GM12878 (cell line): Measurements from ENCODE around the gene LARGE1. TPM values are rescaled to one million over a fixed set of nuclear protein-coding genes. Genes with fewer than 3 reads are reported as not detected.

Experiments
- ATAC-seq: fragments of 200-7000 bp; cut with Tn5 transposase; 3 replicates; pipeline ENCODE4 v1.9.1; 2020; ENCODE audit warnings: mild to moderate bottlenecking, moderate library complexity
- BruUV-seq: library from RNA; stranded (reverse); fragments of 400-500 nt; replicated peaks from 2 replicates; lab custom pipeline; 2021; lab: Mats Ljungman, UMichigan
- CTCF ChIA-PET: fragments of 300-600 bp; sonication (Branson Sonifier 250); formaldehyde crosslinking; extraction: SDS; loops from one replicate; lab custom pipeline; 2021; ENCODE audit warnings: inconsistent platforms; lab: Yijun Ruan, JAX
- POLR2A ChIA-PET: fragments of 350-600 bp; formaldehyde crosslinking; extraction: SDS; loops from one replicate; lab custom pipeline; 2021; ENCODE audit warnings: inconsistent platforms; lab: Charles Lee
- RAD21 ChIA-PET: fragments of 300-600 bp; sonication (Branson Sonifier 250); formaldehyde crosslinking; loops from one replicate; lab custom pipeline; 2023; ENCODE audit warnings: antibody characterized with exemption; ENCODE audit not compliant: unreplicated experiment; lab: Charles Lee
- SMC1A ChIA-PET: fragments of 300-600 bp; sonication (Branson Sonifier 250); formaldehyde crosslinking; loops from one replicate; lab custom pipeline; 2023; ENCODE audit not compliant: unreplicated experiment, uncharacterized antibody; lab: Charles Lee
- DNase-seq: peaks from one replicate; pipeline ENCODE4 v3.0.0-alpha.2; 2011; ENCODE audit warnings: low read depth, low spot score
- FAIRE-seq: peaks from 3 replicates; lab custom pipeline; 2011; peaks lifted over from hg19 to GRCh38; lab: Jason Lieb, UNC
- H2AFZ ChIP-seq: 2 replicates; pipeline ENCODE4 v1.6.0; 2011; ENCODE audit warnings: low read depth, low read length, control low read depth; ENCODE audit not compliant: control insufficient read depth
- H3K27ac ChIP-seq: 2 replicates; pipeline ENCODE4 v1.5.1; 2011; ENCODE audit warnings: control low read depth; ENCODE audit not compliant: control insufficient read depth, insufficient read depth
- H3K27me3 ChIP-seq, 2 experiments: replicated peaks in 1 of 2; 2 replicates each; pipeline versions ENCODE4 v1.6.0 to v1.6.1; 2011; ENCODE audit warnings: low read length in 1 of 2; ENCODE audit not compliant: control insufficient read depth in 2 of 2, insufficient read depth in 2 of 2
- H3K36me3 ChIP-seq, 2 experiments: 2 replicates each; pipeline ENCODE4 v1.5.1; 2011; ENCODE audit warnings: low read length in 1 of 2; ENCODE audit not compliant: control insufficient read depth in 2 of 2, insufficient read depth in 2 of 2
- H3K4me1 ChIP-seq: 2 replicates; pipeline ENCODE4 v1.6.1; 2011; ENCODE audit warnings: mild to moderate bottlenecking, low read length, moderate library complexity, mixed read lengths; ENCODE audit not compliant: control insufficient read depth, insufficient read depth
- H3K4me2 ChIP-seq: 2 replicates; pipeline ENCODE4 v1.6.0; 2011; ENCODE audit warnings: control low read depth; ENCODE audit not compliant: control insufficient read depth, insufficient read depth
- H3K4me3 ChIP-seq: fragments of 200-600 bp; sonication (generic); 2 replicates; pipeline ENCODE4 v1.5.1; 2016
- H3K79me2 ChIP-seq: 2 replicates; pipeline ENCODE4 v1.6.0; 2011; ENCODE audit warnings: low read length; ENCODE audit not compliant: control insufficient read depth, insufficient read depth
- H3K9ac ChIP-seq: 2 replicates; pipeline ENCODE4 v1.8.0; 2011; ENCODE audit warnings: low read length, control low read depth, mixed read lengths; ENCODE audit not compliant: control insufficient read depth, insufficient read depth
- H3K9me3 ChIP-seq: replicated peaks from 3 replicates; pipeline ENCODE4 v1.5.1; 2011; ENCODE audit warnings: mild to moderate bottlenecking, low read length; ENCODE audit not compliant: control insufficient read depth, insufficient read depth
- H4K20me1 ChIP-seq: 2 replicates; pipeline ENCODE4 v1.6.0; 2011; ENCODE audit not compliant: control insufficient read depth, insufficient read depth
- CBX5 ChIP-seq: sonication (generic); IDR thresholded peaks from 2 replicates; pipeline ENCODE4 v1.6.1; 2016; ENCODE audit warnings: low read depth, moderate library complexity, mild to moderate bottlenecking, inconsistent platforms
- CEBPB ChIP-seq, 2 experiments: fragments of 150-350 bp in 1 of 2; IDR thresholded peaks; 2 replicates each; pipeline ENCODE4 v1.6.1; 2012 to 2014; ENCODE audit warnings: low read depth in 2 of 2, low read length in 2 of 2, borderline replicate concordance in 1 of 2, inconsistent platforms in 1 of 2
- EED ChIP-seq: sonication (generic); IDR thresholded peaks from 2 replicates; pipeline ENCODE4 v1.6.1; 2016; ENCODE audit warnings: antibody characterized with exemption, low read depth
- EP300 ChIP-seq, 2 experiments: fragments of 150-350 bp in 1 of 2; IDR thresholded peaks; 2 replicates each; pipeline ENCODE4 v1.6.1; 2011 to 2012; ENCODE audit warnings: low read depth in 2 of 2, low read length in 2 of 2, borderline replicate concordance in 1 of 2, improper control_type of control experiment in 1 of 2, inconsistent platforms in 1 of 2; ENCODE audit not compliant: control insufficient read depth in 1 of 2
- IKZF1 ChIP-seq: fragments of 450-650 bp; conservative IDR thresholded peaks from 2 replicates; pipeline ENCODE4 v1.6.1; 2017; ENCODE audit warnings: antibody characterized with exemption, mild to moderate bottlenecking
- IKZF2 ChIP-seq, 2 experiments: fragments of 450-650 bp; IDR thresholded peaks; 2 replicates each; pipeline ENCODE4 v1.6.1; 2017; ENCODE audit warnings: mild to moderate bottlenecking in 2 of 2, moderate library complexity in 2 of 2
- IRF4 ChIP-seq: IDR thresholded peaks from 2 replicates; pipeline ENCODE4 v1.6.1; 2011; ENCODE audit warnings: low read depth, low read length
- MEF2A ChIP-seq: IDR thresholded peaks from 2 replicates; pipeline ENCODE4 v1.6.1; 2011; ENCODE audit warnings: low read depth, mild to moderate bottlenecking, low read length, moderate library complexity; ENCODE audit not compliant: insufficient read depth
- MTA2 ChIP-seq: fragments of 450-650 bp; IDR thresholded peaks from 2 replicates; pipeline ENCODE4 v1.6.1; 2016; ENCODE audit warnings: low read depth, mild to moderate bottlenecking, moderate library complexity
- MTA3 ChIP-seq: IDR thresholded peaks from 2 replicates; pipeline ENCODE4 v1.6.1; 2012; ENCODE audit warnings: low read length, inconsistent platforms, borderline replicate concordance
- NBN ChIP-seq: fragments of 450-650 bp; IDR thresholded peaks from 2 replicates; pipeline ENCODE4 v1.6.1; 2016
- NFYA ChIP-seq: IDR thresholded peaks from 2 replicates; pipeline ENCODE4 v1.6.1; 2011; ENCODE audit warnings: low read depth, mild to moderate bottlenecking, low read length, improper control_type of control experiment, borderline replicate concordance
- NR2C1 ChIP-seq: fragments of 450-650 bp; IDR thresholded peaks from 2 replicates; pipeline ENCODE4 v1.6.1; 2017; ENCODE audit warnings: antibody characterized with exemption, mild to moderate bottlenecking, moderate library complexity
- RAD21 ChIP-seq: IDR thresholded peaks from 2 replicates; pipeline ENCODE4 v1.6.1; 2011; ENCODE audit warnings: mild to moderate bottlenecking, low read depth, low read length, moderate library complexity; ENCODE audit not compliant: insufficient read depth
- RELA ChIP-seq: fragments of 450-650 bp; IDR thresholded peaks from 2 replicates; pipeline ENCODE4 v1.8.0; 2014; ENCODE audit warnings: borderline replicate concordance; ENCODE audit not compliant: partially characterized antibody
- RUNX3 ChIP-seq: IDR thresholded peaks from 2 replicates; pipeline ENCODE4 v1.6.1; 2012; ENCODE audit warnings: low read length, inconsistent platforms
- SMC3 ChIP-seq: IDR thresholded peaks from 2 replicates; pipeline ENCODE4 v1.6.1; 2011; ENCODE audit warnings: low read length, improper control_type of control experiment, borderline replicate concordance
- TAF1 ChIP-seq: IDR thresholded peaks from 2 replicates; pipeline ENCODE4 v1.6.1; 2011; ENCODE audit warnings: mild to moderate bottlenecking, low read depth, low read length, borderline replicate concordance
- WGBS: methylation state at CpG from one replicate; pipeline ENCODE4 v1.1.6; 2016; ENCODE audit warnings: low lambda C conversion rate; ENCODE audit not compliant: insufficient replicate concordance, insufficient coverage; ENCODE audit errors: missing lambda C conversion rate; 5-methylcytosine and 5-hydroxymethylcytosine counted together
- in situ Hi-C: fragments of 300-500 bp; cut with MboI; formaldehyde crosslinking; loops from 9 replicates; pipeline ENCODE4 v1.14.3; 2018; ENCODE audit warnings: mixed read lengths
- intact Hi-C: fragments of 100-400 bp; cut with micrococcal nuclease; formaldehyde crosslinking; loops from one replicate; pipeline ENCODE4 v1.14.2; 2022; ENCODE audit not compliant: unreplicated experiment
- polyA plus RNA-seq, 11 experiments: library from polyadenylated mRNA; depleted of rRNA in 4 of 11; unstranded in 6 of 11; stranded (reverse) in 5 of 11; fragments of >200 nt; fragmentation: Nextera tagmentation in 4 of 11; fragmentation: Illumina TruSeq in 1 of 11; extraction: Ambion mirVana in 4 of 11; extraction: Trizol in 1 of 11; gene quantifications; 1 replicate in 1 of 11; 2 replicates in 10 of 11; pipeline versions ENCODE4 v1.2.1 to v1.2.3, GENCODE V29; 2011 to 2016; ENCODE audit warnings: inconsistent platforms in 2 of 11, missing spikeins in 2 of 11, low read depth in 1 of 11
- total RNA-seq, 4 experiments: library from RNA; depleted of rRNA in 3 of 4; stranded (reverse); fragments of >200 nt in 3 of 4; fragmentation: Illumina TruSeq in 1 of 4; extraction: Trizol in 1 of 4; gene quantifications; 2 replicates each; pipeline versions ENCODE4 v1.2.1 to v1.2.3, GENCODE V29; 2013 to 2021
- TF ChIP-seq, protein P1 (sequence below): fragments of 450-650 bp; IDR thresholded peaks from 2 replicates; pipeline ENCODE4 v1.6.1; 2016; ENCODE audit warnings: mild to moderate bottlenecking
- TF ChIP-seq, protein P2 (sequence below): IDR thresholded peaks from 2 replicates; pipeline ENCODE4 v1.6.1; 2012; ENCODE audit warnings: low read length, inconsistent platforms

LARGE1 gene
- total and polyA plus RNA-seq, 10 of the 15 experiments (the other 5 are each of a cell fraction or from before 2014, with no cell fraction given): 3.2 to 41.4 (median 17.3) TPM

- CTCF ChIA-PET: interaction anchor here (0.7 to 2.6 kb wide), 6 partner anchors 25 to 255 kb away, joined by 3 to 10 read pairs (median 4); no protein-coding TSS in a partner anchor
- intact Hi-C loops: loop anchor here (2.0 kb wide), 1 partner anchor 147 kb away; no protein-coding TSS in a partner anchor
- RAD21 ChIA-PET: interaction anchor here (1.2 to 2.6 kb wide), 5 partner anchors 16 to 241 kb away, joined by 4 to 14 read pairs (median 6); no protein-coding TSS in a partner anchor
- peak; percentile 74 for FAIRE-seq
- WGBS: 6% methylated on average over 5 of the region's 5 CpGs
- Histone ChIP-seq H3K36me3 (peaks cover 0 to 2% of the 10 kb centered on the region in 2 experiments; a peak in 2 of 4 replicates), H3K27me3 (no peaks in the 10 kb centered on the region), H3K9me3 (no peaks in the 10 kb centered on the region), H3K4me1 (peaks cover 37% of the 10 kb centered on the region), H3K4me2 (peak overlapping the region; percentile 51), H2AFZ (no peak overlapping the region), H3K27ac (peak overlapping the region; percentile 63), H3K9ac (no peak overlapping the region), H4K20me1 (no peaks in the 10 kb centered on the region), H3K79me2 (no peaks in the 10 kb centered on the region), H3K4me3 (peak overlapping the region; percentile 23; the same call in 1 of the 2 replicates)
- DNase-seq: peak; percentile 87
- no TSS peak for BruUV-seq
- POLR2A ChIA-PET: interaction anchor here (0.5 to 1.0 kb wide), 4 partner anchors 26 to 193 kb away, joined by 3 to 4 read pairs (median 3); no protein-coding TSS in a partner anchor
- in situ Hi-C loops: no loop called here
- ATAC-seq: peak; percentile 92
- SMC1A ChIA-PET: interaction anchor here (0.9 to 3.2 kb wide), 12 partner anchors 9 to 593 kb away, joined by 3 to 15 read pairs (median 4); no protein-coding TSS in a partner anchor
- TF ChIP-seq, protein P1, sequence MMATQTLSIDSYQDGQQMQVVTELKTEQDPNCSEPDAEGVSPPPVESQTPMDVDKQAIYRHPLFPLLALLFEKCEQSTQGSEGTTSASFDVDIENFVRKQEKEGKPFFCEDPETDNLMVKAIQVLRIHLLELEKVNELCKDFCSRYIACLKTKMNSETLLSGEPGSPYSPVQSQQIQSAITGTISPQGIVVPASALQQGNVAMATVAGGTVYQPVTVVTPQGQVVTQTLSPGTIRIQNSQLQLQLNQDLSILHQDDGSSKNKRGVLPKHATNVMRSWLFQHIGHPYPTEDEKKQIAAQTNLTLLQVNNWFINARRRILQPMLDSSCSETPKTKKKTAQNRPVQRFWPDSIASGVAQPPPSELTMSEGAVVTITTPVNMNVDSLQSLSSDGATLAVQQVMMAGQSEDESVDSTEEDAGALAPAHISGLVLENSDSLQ: peak; percentile 77
- TF ChIP-seq CBX5 (no peak), IRF4 (peak; percentile 44; the same call in 1 of the 2 replicates), IKZF1 (0 out of 2 replicates have a peak, but pooled peaks have one; percentile 33), EED (0 out of 2 replicates have a peak, but pooled peaks have one; percentile 45), RELA (no peak), NBN (peak; percentile 37; the same call in 1 of the 2 replicates), NFYA (no peak), RAD21 (peak; percentile 19; the same call in 1 of the 2 replicates), IKZF2 (IDR thresholded peaks at IDR 0.05) (0 out of 4 replicates have a peak, but pooled peaks of 1 of the 2 experiments have one; percentile 21), CEBPB (IDR thresholded peaks at IDR 0.05; ENCODE audit: borderline replicate concordance in 1 of 2, low read depth in 2 of 2, low read length in 2 of 2) (no peak), SMC3 (peak; percentile 4; the same call in 1 of the 2 replicates), MTA2 (peak; percentile 49; the same call in 1 of the 2 replicates), RUNX3 (peak; percentile 46), MEF2A (no peak), EP300 (IDR thresholded peaks at IDR 0.05; ENCODE audit: borderline replicate concordance in 1 of 2, control insufficient read depth in 1 of 2, low read depth in 2 of 2, low read length in 2 of 2) (0 out of 4 replicates have a peak, but pooled peaks of 1 of the 2 experiments have one; percentile 31), TAF1 (peak; percentile 29; the same call in 1 of the 2 replicates), NR2C1 (peak; percentile 15; the same call in 1 of the 2 replicates), MTA3 (peak; percentile 57; the same call in 1 of the 2 replicates)
- TF ChIP-seq, protein P2, sequence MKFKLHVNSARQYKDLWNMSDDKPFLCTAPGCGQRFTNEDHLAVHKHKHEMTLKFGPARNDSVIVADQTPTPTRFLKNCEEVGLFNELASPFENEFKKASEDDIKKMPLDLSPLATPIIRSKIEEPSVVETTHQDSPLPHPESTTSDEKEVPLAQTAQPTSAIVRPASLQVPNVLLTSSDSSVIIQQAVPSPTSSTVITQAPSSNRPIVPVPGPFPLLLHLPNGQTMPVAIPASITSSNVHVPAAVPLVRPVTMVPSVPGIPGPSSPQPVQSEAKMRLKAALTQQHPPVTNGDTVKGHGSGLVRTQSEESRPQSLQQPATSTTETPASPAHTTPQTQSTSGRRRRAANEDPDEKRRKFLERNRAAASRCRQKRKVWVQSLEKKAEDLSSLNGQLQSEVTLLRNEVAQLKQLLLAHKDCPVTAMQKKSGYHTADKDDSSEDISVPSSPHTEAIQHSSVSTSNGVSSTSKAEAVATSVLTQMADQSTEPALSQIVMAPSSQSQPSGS: 0 out of 2 replicates have a peak, but pooled peaks have one; percentile 42
Observed at GRCh38 chr22:33325232-33326004, 594.9 kb downstream of the LARGE1 start.
